IPS DF 4.7 (cell line): ENCODE data around the gene SELP.
A peak's percentile ranks its signal among the peaks of the same experiment; 100 is the strongest.

Experiments
- DNase-seq: peaks from one replicate; pipeline ENCODE4 v3.0.0-alpha.2; 2013; ENCODE audit warnings: low spot score; ENCODE audit errors: extremely low read depth

SELP gene

GRCh38 chr1:169576241-169576934 is 53.5 kb downstream of the SELP start:
- no peak for DNase-seq

- no peak for DNase-seq
Observed at GRCh38 chr1:169574336-169574735, 55.6 kb downstream of the SELP start.

GRCh38 chr1:169572187-169572586 is 57.7 kb downstream of the SELP start:
- no peak for DNase-seq

- no peak for DNase-seq
Observed at GRCh38 chr1:169571450-169571849, 58.5 kb downstream of the SELP start.

- no peak for DNase-seq
Observed at GRCh38 chr1:169570172-169570574, 59.8 kb downstream of the SELP start.

- DNase-seq, result no peak
Observed at GRCh38 chr1:169568497-169568896, 61.4 kb downstream of the SELP start.

GRCh38 chr1:169565335-169566271 is 64.3 kb downstream of the SELP start:
- no peak for DNase-seq

- no peak for DNase-seq
Observed at GRCh38 chr1:169563650-169564049, 66.3 kb downstream of the SELP start.

GRCh38 chr1:169563019-169563615 is 66.8 kb downstream of the SELP start:
- DNase-seq, result no peak

- no peak for DNase-seq
Observed at GRCh38 chr1:169561692-169562091, 68.2 kb downstream of the SELP start.

- DNase-seq, result no peak
Observed at GRCh38 chr1:169557131-169557530, 72.8 kb downstream of the SELP start.

- peak; percentile 46 for DNase-seq
Observed at GRCh38 chr1:169550294-169550693, 79.6 kb downstream of the SELP start.

- DNase-seq, result no peak
Observed at GRCh38 chr1:169548282-169548681, 81.6 kb downstream of the SELP start.

GRCh38 chr1:169546087-169546995 is 83.6 kb downstream of the SELP start:
- peak; percentile 60 for DNase-seq

- no peak for DNase-seq
Observed at GRCh38 chr1:169545472-169545871, 84.5 kb downstream of the SELP start.

GRCh38 chr1:169538998-169539871 is 90.7 kb downstream of the SELP start:
- no peak for DNase-seq
